H9 (cell line): ENCODE measurements around the gene LINS1. TPM values are rescaled to one million over a fixed set of nuclear protein-coding genes. Genes with fewer than 3 reads are reported as not detected.
A peak's percentile ranks its signal among the peaks of the same experiment; 100 is the strongest.

Source experiments
- DNase-seq: peaks from one replicate; pipeline ENCODE4 v3.0.0-alpha.2; 2017
- H2AFZ ChIP-seq: one replicate; pipeline ENCODE4 v1.6.1; 2013; ENCODE audit warnings: mild to moderate bottlenecking, low read length, control low read depth, moderate library complexity
- H2AK5ac ChIP-seq: 2 replicates; pipeline ENCODE4 v1.6.1; 2013; ENCODE audit warnings: low read length, control low read depth, mixed read lengths; ENCODE audit not compliant: insufficient read length
- H2BK120ac ChIP-seq: one replicate; pipeline ENCODE4 v1.6.1; 2013; ENCODE audit warnings: low read depth, mild to moderate bottlenecking, low read length, control low read depth, inconsistent platforms; ENCODE audit not compliant: poor library complexity, severe bottlenecking
- H2BK12ac ChIP-seq: 2 replicates; pipeline ENCODE4 v1.6.1; 2013; ENCODE audit warnings: low read length, control low read depth, mixed read lengths, low read depth; ENCODE audit not compliant: insufficient read length
- H2BK15ac ChIP-seq: 2 replicates; pipeline ENCODE4 v1.6.1; 2013; ENCODE audit warnings: low read depth, low read length, control low read depth
- H2BK20ac ChIP-seq: one replicate; pipeline ENCODE4 v1.6.1; 2013; ENCODE audit warnings: low read depth, mild to moderate bottlenecking, low read length, control low read depth, inconsistent platforms; ENCODE audit not compliant: poor library complexity, severe bottlenecking
- H2BK5ac ChIP-seq: 2 replicates; pipeline ENCODE4 v1.6.1; 2013; ENCODE audit warnings: low read length, control low read depth, mixed read lengths; ENCODE audit not compliant: insufficient read length
- H3K14ac ChIP-seq: 2 replicates; pipeline ENCODE4 v1.6.1; 2013; ENCODE audit warnings: low read length, control low read depth; ENCODE audit not compliant: insufficient read depth
- H3K18ac ChIP-seq: 2 replicates; pipeline ENCODE4 v1.6.1; 2013; ENCODE audit warnings: low read depth, mild to moderate bottlenecking, mixed read lengths, low read length, control low read depth; ENCODE audit not compliant: insufficient read length
- H3K23ac ChIP-seq: 2 replicates; pipeline ENCODE4 v1.6.1; 2013; ENCODE audit warnings: low read length, control low read depth, mixed read lengths, low read depth; ENCODE audit not compliant: insufficient read length
- H3K23me2 ChIP-seq: 2 replicates; pipeline ENCODE4 v1.6.1; 2013; ENCODE audit warnings: low read depth, mild to moderate bottlenecking, mixed read lengths, low read length, control low read depth; ENCODE audit not compliant: insufficient read length, poor library complexity, severe bottlenecking
- H3K27ac ChIP-seq: 2 replicates; pipeline ENCODE4 v1.5.1; 2013; ENCODE audit warnings: low read length, control low read depth, mixed read lengths, low read depth; ENCODE audit not compliant: insufficient read length
- H3K27me3 ChIP-seq: 2 replicates; pipeline ENCODE4 v1.6.1; 2013; ENCODE audit warnings: low read length, control low read depth, inconsistent platforms; ENCODE audit not compliant: insufficient read depth
- H3K4ac ChIP-seq: 2 replicates; pipeline ENCODE4 v1.6.1; 2013; ENCODE audit warnings: low read depth, mild to moderate bottlenecking, control low read depth, inconsistent platforms, low read length, moderate library complexity
- H3K4me1 ChIP-seq: 2 replicates; pipeline ENCODE4 v1.6.1; 2013; ENCODE audit warnings: low read length, control low read depth, inconsistent platforms; ENCODE audit not compliant: insufficient read depth
- H3K4me2 ChIP-seq: 2 replicates; pipeline ENCODE4 v1.6.1; 2013; ENCODE audit warnings: low read length, control low read depth, mixed read lengths; ENCODE audit not compliant: insufficient read length, insufficient read depth
- H3K56ac ChIP-seq: 2 replicates; pipeline ENCODE4 v1.6.1; 2013; ENCODE audit warnings: low read depth, mild to moderate bottlenecking, mixed read lengths, low read length, control low read depth; ENCODE audit not compliant: insufficient read length
- H3K79me1 ChIP-seq: 2 replicates; pipeline ENCODE4 v1.6.1; 2013; ENCODE audit warnings: low read depth, mild to moderate bottlenecking, moderate library complexity, low read length, control low read depth, inconsistent platforms; ENCODE audit not compliant: insufficient read depth, poor library complexity, severe bottlenecking
- H3K79me2 ChIP-seq: 2 replicates; pipeline ENCODE4 v1.6.1; 2013; ENCODE audit warnings: low read length, control low read depth, inconsistent platforms; ENCODE audit not compliant: insufficient read depth
- H3K9ac ChIP-seq: 2 replicates; pipeline ENCODE4 v1.6.1; 2013; ENCODE audit warnings: low read length, control low read depth, mixed read lengths; ENCODE audit not compliant: insufficient read length; ENCODE audit errors: extremely low read depth
- H3K9me3 ChIP-seq: one replicate; pipeline ENCODE4 v1.6.1; 2013; ENCODE audit warnings: low read depth, low read length, inconsistent platforms; ENCODE audit not compliant: control insufficient read depth
- H3T11ph ChIP-seq: one replicate; pipeline ENCODE4 v1.6.1; 2013; ENCODE audit warnings: mild to moderate bottlenecking, low read length, control low read depth, inconsistent platforms
- H4K20me1 ChIP-seq: one replicate; pipeline ENCODE4 v1.6.1; 2013; ENCODE audit not compliant: control insufficient read depth, insufficient read length, insufficient read depth
- H4K5ac ChIP-seq: 2 replicates; pipeline ENCODE4 v1.6.1; 2013; ENCODE audit warnings: low read depth, mild to moderate bottlenecking, mixed read lengths, low read length, control low read depth; ENCODE audit not compliant: insufficient read length
- H4K8ac ChIP-seq: replicated peaks from 2 replicates; pipeline ENCODE4 v1.6.1; 2013; ENCODE audit warnings: low read length, control low read depth, mixed read lengths, low read depth; ENCODE audit not compliant: insufficient read length
- H4K91ac ChIP-seq: 2 replicates; pipeline ENCODE4 v1.6.1; 2013; ENCODE audit warnings: low read depth, mild to moderate bottlenecking, moderate library complexity, mixed read lengths, low read length, control low read depth; ENCODE audit not compliant: insufficient read length
- H3K27ac Mint-ChIP-seq, 3 experiments: 2 replicates in 2 of 3; 3 replicates in 1 of 3; pipeline ENCODE4 v1.8.0; 2020 to 2021; ENCODE audit warnings: mixed read lengths in 3 of 3, mild to moderate bottlenecking in 1 of 3, moderate library complexity in 1 of 3
- H3K27me3 Mint-ChIP-seq: 2 replicates; pipeline ENCODE4 v1.8.0; 2021; ENCODE audit warnings: low read depth, mild to moderate bottlenecking, moderate library complexity, mixed read lengths
- H3K36me3 Mint-ChIP-seq, 3 experiments: 2 replicates in 2 of 3; 3 replicates in 1 of 3; pipeline ENCODE4 v1.8.0; 2020 to 2021; ENCODE audit warnings: low read depth in 3 of 3, mixed read lengths in 3 of 3; ENCODE audit not compliant: insufficient read depth in 1 of 3
- H3K4me1 Mint-ChIP-seq, 2 experiments: 2 replicates each; pipeline ENCODE4 v1.8.0; 2020; ENCODE audit warnings: mixed read lengths in 2 of 2
- H3K4me3 Mint-ChIP-seq, 2 experiments: 2 replicates in 1 of 2; 3 replicates in 1 of 2; pipeline ENCODE4 v1.8.0; 2020 to 2021; ENCODE audit warnings: mild to moderate bottlenecking in 2 of 2, mixed read lengths in 2 of 2, moderate library complexity in 1 of 2
- H3K9me3 Mint-ChIP-seq, 2 experiments: 2 replicates in 1 of 2; 3 replicates in 1 of 2; pipeline ENCODE4 v1.8.0; 2020; ENCODE audit warnings: mild to moderate bottlenecking in 2 of 2, mixed read lengths in 2 of 2, moderate library complexity in 1 of 2
- CTCF ChIP-seq: fragments of 200-600 bp; sonication (generic); conservative IDR thresholded peaks from 3 replicates; pipeline ENCODE4 v1.8.0; 2021; ENCODE audit warnings: antibody characterized with exemption, mild to moderate bottlenecking
- WGBS: extraction: QIAGEN DNeasy Blood & Tissue Kit; methylation state at CpG from one replicate; pipeline ENCODE4 v1.1.7; 2013; ENCODE audit warnings: missing lambda C conversion rate, low lambda C conversion rate, mixed read lengths; ENCODE audit not compliant: insufficient read length; ENCODE audit errors: extremely low coverage; 5-methylcytosine and 5-hydroxymethylcytosine counted together
- total RNA-seq: library from RNA; stranded (reverse); gene quantifications from 2 replicates; pipeline ENCODE4 v1.2.1, GENCODE V29; 2021

The LINS1 gene
- total RNA-seq, 1 experiment from 2014 or later: 8.8 TPM

- H3K56ac ChIP-seq: no peak overlapping the region
- no peak overlapping the region for H2BK15ac ChIP-seq
- no peaks in the 10 kb centered on the region; the same call in 1 of the 2 replicates for H3K27me3 Mint-ChIP-seq
- no peak overlapping the region for H2BK5ac ChIP-seq
- H3K79me2 ChIP-seq: no peaks in the 10 kb centered on the region
- no peak overlapping the region for H2AFZ ChIP-seq
- no peaks in the 10 kb centered on the region for H3K4me1 Mint-ChIP-seq
- no peaks in the 10 kb centered on the region for H3K23me2 ChIP-seq
- H3K23ac ChIP-seq: no peak overlapping the region
- H4K8ac ChIP-seq: no peak overlapping the region
- H4K5ac ChIP-seq: no peak overlapping the region
- no peak overlapping the region for H4K91ac ChIP-seq
- H3K27ac ChIP-seq: no peak overlapping the region
- peak overlapping the region in 1 of 3 experiments; percentile 27; a peak in 1 of 7 replicates for H3K27ac Mint-ChIP-seq
- H3K4ac ChIP-seq: no peak overlapping the region
- no CpG with 5 or more reads among the region's 5 CpGs for WGBS
- no peaks in the 10 kb centered on the region for H3K79me1 ChIP-seq
- no peaks in the 10 kb centered on the region for H3K27me3 ChIP-seq
- H3T11ph ChIP-seq: no peak overlapping the region
- H3K4me3 Mint-ChIP-seq: no peak overlapping the region
- H4K20me1 ChIP-seq: no peaks in the 10 kb centered on the region
- no peak overlapping the region for H3K18ac ChIP-seq
- H2BK120ac ChIP-seq: no peak overlapping the region
- no peak overlapping the region for H2BK20ac ChIP-seq
- peaks cover 8% of the 10 kb centered on the region for H3K9me3 ChIP-seq
- H3K4me2 ChIP-seq: no peak overlapping the region
- no peak for TF ChIP-seq CTCF
- H3K4me1 ChIP-seq: no peaks in the 10 kb centered on the region
- DNase-seq: no peak
- peak overlapping the region; percentile 82; the same call in 1 of the 2 replicates for H3K14ac ChIP-seq
- peaks cover 0 to 7% (median 5%) of the 10 kb centered on the region in 3 experiments; a peak in 3 of 7 replicates for H3K36me3 Mint-ChIP-seq
- H2AK5ac ChIP-seq: no peak overlapping the region
- no peak overlapping the region for H3K9ac ChIP-seq
- H3K9me3 Mint-ChIP-seq: peaks cover 18 to 25% of the 10 kb centered on the region in 2 experiments; a peak in 4 of 5 replicates
- no peak overlapping the region for H2BK12ac ChIP-seq
Observed at GRCh38 chr15:100547961-100548360, 54.0 kb downstream of the LINS1 start.
